Measurements from ENCODE around the gene PIF1.

PIF1 gene

DNA sequence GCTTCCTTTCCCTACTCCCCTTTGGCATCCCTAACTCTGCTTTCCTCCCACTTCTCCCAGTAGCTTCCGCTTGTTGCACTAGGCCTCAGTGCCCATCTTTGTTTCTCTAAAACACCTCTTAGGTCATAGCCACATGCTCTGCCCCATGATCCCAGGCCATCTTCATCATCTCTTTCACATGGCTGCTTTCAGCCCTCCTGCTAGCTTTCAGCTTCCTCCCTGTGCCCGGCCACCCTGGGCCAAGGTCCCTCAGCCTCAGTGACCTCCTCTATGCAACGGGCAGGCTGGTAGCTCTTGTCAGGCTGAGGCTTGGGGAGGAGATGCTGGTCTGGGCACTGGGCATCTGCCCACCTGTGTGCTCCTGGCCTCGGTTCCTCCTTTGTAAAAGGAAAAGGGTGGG lies 18.5 kb upstream of the PIF1 start:
- peak overlapping the region; percentile 96 to 97 for H3K4me3 ChIP-seq (replicated peaks in 1 of 2; ENCODE audit: low read depth in 2 of 2, low read length in 2 of 2)

DNA sequence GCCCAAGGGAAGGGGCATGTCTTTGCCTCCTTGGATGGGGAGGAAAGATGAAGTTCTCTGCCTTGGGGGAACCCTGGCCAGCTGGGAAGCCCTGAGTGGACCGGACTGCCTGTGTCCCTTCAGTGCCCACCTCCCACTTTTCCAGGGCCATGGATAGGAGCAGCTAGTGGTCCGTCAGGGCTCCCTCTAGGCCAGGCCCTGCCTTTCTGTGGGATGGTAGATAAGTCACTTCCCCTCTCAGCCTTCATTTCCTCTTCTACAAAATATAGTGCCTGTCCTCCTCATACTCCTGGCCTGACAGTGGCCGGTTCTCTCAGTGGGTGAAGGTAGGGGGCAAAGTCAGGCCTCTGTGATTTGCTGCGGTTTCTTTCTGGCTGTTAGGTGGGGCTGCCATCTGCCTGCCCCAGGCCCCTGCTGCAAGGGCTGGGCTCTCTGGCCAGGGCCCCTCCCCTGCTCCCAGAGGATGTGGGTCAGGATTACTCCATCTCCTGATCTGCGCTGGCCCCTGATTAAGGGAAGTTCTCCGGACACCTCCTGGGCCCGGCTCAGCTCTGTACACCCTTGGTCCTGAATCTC lies 17.6 kb upstream of the PIF1 start:
- peak; percentile 69 to 73 for DNase-seq (ENCODE audit: low read depth in 2 of 2)
- TF ChIP-seq, protein P1, sequence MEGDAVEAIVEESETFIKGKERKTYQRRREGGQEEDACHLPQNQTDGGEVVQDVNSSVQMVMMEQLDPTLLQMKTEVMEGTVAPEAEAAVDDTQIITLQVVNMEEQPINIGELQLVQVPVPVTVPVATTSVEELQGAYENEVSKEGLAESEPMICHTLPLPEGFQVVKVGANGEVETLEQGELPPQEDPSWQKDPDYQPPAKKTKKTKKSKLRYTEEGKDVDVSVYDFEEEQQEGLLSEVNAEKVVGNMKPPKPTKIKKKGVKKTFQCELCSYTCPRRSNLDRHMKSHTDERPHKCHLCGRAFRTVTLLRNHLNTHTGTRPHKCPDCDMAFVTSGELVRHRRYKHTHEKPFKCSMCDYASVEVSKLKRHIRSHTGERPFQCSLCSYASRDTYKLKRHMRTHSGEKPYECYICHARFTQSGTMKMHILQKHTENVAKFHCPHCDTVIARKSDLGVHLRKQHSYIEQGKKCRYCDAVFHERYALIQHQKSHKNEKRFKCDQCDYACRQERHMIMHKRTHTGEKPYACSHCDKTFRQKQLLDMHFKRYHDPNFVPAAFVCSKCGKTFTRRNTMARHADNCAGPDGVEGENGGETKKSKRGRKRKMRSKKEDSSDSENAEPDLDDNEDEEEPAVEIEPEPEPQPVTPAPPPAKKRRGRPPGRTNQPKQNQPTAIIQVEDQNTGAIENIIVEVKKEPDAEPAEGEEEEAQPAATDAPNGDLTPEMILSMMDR (IDR thresholded peaks at IDR 0.05; ENCODE audit: low read depth, low read length) = no peak
- H3K4me3 ChIP-seq (replicated peaks in 1 of 2; ENCODE audit: low read depth in 2 of 2, low read length in 2 of 2) = peak overlapping the region; percentile 96 to 97

More for the DNA sequence above, 18.5 kb upstream of the PIF1 start:
- DNase-seq (ENCODE audit: low read depth in 2 of 2) = no peak
- TF ChIP-seq, protein P1 (IDR thresholded peaks at IDR 0.05; ENCODE audit: low read depth, low read length) = no peak

DNA sequence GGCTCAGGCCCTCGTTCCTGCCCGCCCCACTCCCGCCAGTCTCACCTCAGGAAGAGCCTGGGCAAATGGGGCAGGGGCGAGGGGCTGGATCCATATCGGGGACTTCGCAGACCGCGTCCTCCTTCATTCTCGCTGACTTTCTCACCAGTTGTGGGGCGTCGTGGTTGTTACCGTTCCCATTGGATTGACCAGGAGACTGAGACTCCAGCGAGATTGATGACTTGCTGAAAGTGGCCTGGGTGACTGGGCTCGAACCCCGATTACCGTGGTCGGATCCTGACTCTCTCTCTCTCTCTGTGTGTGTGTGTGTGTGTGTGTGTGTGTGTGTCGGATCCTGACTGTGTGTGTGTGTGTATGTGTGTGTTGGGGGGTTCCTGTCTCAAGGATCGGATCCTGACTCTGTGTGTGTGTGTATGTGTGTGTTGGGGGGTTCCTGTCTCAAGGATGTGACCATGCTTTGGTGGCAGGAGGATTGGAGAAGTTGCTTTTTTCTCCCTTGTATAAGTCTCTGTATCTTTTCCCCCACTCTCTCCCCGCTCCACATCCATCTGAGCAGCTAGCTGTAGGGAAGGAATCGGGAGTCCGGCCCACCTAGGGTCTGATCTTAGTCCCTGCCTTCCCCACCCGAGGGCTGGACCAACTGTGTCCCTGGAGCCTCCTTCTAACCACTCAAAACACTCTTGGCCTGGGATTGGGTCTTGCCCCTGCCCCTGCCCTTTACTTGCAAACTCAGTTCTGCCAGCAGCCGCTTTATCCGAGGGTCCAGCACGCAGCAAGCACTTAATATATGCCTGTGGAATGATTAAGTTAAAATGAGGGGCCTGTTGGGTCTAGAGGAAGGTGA lies 16.9 kb upstream of the PIF1 start:
- TF ChIP-seq, protein P1 (IDR thresholded peaks at IDR 0.05; ENCODE audit: low read depth, low read length) = no peak
- H3K4me3 ChIP-seq (replicated peaks in 1 of 2; ENCODE audit: low read depth in 2 of 2, low read length in 2 of 2) = peak overlapping the region; percentile 96 to 97
- DNase-seq (ENCODE audit: low read depth in 2 of 2) = peak; percentile 52 to 63

DNA sequence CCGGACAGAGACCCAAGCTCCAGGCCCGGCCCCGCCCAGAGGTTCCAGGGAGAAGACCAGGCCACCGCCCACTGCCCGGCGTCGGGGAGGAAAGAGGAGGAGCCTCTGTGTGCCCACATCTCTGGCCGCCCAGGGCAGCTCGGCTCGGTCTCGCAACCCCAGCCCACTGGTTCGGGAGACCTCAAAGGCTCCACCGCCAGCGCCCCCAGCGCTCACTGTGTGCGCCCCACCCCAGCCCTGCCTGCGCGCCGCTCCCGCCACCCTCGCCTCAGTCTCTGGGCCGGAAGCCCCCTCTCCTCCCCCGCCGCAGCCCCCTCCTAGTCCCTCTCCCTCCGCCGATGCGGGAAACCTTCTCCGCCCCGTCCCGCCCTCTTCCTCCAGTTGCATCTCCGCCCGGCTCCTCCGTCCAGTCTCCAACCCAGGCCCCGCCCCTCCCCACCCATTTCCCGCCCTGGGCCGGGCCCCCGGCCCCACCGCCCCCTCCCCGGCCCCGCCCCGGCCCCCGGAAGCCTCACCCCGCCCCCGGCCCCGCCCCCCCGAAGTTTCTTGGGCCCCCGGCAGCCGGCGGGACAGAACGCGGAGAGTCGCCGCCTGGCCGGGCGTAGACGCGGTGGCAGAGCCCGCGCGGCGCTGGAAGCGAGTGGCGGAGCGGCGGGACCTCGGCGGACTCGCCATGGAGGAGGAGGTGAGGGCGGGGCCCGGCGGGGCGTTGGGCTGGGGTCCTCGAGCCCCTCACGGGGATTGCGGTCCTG lies 16.1 kb upstream of the PIF1 start, which contains the start of gene PLEKHO2:
Gene PLEKHO2 (plus strand): TSS at position 572 of the 752 bp plus-strand sequence. CDS start 102 bp downstream, at position 674.
- peak; percentile 93 to 98 for DNase-seq (ENCODE audit: low read depth in 2 of 2)
- H3K4me3 ChIP-seq (replicated peaks in 1 of 2; ENCODE audit: low read depth in 2 of 2, low read length in 2 of 2) = peak within 1 kb of the TSS; percentile 96 to 97
- TF ChIP-seq, protein P1 (IDR thresholded peaks at IDR 0.05; ENCODE audit: low read depth, low read length) = no peak

DNA sequence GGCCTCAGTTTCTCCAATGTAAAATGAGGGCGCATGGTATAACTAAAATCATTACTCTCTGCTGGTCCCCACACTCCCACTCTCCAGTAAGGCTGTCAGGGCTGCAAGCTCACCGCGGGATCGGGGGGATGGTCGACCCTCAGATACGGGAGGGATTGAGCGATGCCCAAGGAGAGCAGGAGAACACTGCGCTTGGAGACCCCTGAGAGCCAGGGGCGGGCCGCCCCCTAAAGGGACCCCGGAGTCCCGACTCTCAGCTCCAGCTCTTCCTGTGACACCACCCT lies 15.6 kb upstream of the PIF1 start:
- DNase-seq (ENCODE audit: low read depth in 2 of 2) = no peak
- TF ChIP-seq, protein P1 (IDR thresholded peaks at IDR 0.05; ENCODE audit: low read depth, low read length) = no peak
- H3K4me3 ChIP-seq (replicated peaks in 1 of 2; ENCODE audit: low read depth in 2 of 2, low read length in 2 of 2) = peak overlapping the region; percentile 56 to 65

DNA sequence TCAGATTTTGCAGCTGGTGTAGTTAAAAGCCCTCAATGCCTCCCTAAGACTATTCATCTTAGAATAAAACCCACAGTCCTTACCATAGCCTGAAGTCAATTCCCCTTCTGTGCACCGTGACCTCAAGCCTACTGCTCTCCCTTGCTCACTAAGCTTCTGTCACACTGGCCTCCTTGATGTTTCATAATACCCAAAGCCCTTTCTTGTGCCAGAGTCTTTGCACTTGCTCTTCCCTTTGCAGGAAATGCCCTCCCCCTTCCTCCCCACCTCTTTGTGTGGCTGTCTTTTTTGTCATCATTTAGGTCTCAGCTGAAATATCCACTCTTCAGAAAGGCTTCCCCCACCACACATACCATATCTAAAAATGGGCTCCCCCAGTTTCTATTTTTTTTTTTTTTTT lies 12.1 kb upstream of the PIF1 start:
- no peak for DNase-seq (ENCODE audit: low read depth in 2 of 2)
- no peak overlapping the region for H3K4me3 ChIP-seq (replicated peaks in 1 of 2; ENCODE audit: low read depth in 2 of 2, low read length in 2 of 2)
- TF ChIP-seq, protein P1 (IDR thresholded peaks at IDR 0.05; ENCODE audit: low read depth, low read length) = no peak
